HG02571 (cell line): Measurements from ENCODE around the gene FAM107B.

ENCODE experiments used
- ATAC-seq: cut with Tn5 transposase; IDR thresholded peaks from one replicate; pipeline ENCODE4 v1.9.1; 2021; ENCODE audit warnings: mild to moderate bottlenecking, moderate library complexity; ENCODE audit not compliant: unreplicated experiment

Gene FAM107B

DNA sequence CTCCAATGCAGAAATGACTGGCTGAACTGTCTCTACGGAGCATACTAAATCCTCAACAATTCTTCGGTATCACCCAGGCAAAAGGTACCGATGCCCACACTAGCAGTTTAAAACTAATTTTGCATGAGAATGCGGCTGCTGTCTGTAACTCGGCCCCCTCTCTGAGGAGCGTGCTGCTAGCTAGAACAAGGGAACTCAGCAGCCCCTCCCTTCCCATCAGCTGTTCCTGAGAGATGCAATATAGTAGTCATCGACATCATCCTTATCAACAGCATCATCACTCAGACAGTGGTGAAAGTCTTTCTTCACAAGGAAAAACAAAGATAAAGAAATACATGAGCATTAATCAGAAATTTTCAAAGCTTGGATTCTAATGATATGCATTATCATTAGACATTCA lies 254.9 kb downstream of the FAM107B start:
- no peak for ATAC-seq

DNA sequence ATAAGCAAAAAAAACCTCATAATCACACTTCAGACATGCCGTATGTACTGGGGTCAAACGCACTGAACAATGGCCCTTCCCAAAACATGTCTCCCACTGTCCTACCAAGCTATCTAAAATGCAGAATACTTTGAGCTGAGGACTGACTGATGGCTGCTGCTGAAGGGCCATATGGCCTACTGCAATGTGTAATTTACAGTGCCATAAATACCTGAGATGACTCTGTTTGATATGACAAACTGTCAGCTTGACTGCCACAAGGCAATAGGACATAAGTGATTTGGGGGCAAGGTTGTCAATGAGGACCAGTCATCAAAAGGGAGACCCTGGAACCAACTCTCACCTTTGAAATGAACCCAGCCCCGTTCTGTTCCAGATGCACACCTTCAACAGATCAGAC lies 256.5 kb downstream of the FAM107B start:
- ATAC-seq = no peak

DNA sequence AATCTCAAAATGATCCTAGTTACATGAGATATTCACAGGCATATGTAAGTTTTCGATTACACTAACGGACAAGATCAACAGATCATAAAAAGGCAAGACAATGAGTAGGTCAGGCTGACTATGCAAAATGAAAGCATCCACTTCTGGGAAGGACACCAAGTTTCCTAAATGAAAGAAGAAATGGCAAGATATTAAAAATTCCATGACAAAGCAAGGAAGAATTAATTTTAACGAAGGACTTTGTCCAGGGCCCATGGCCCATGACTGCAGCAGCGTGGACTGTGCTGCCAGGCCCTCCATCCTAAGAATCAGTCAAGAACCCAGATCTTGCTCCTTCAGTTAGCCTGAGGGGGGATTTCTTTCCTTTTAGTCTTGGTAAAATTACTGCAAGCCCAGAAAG lies 261.6 kb downstream of the FAM107B start:
- no peak for ATAC-seq

DNA sequence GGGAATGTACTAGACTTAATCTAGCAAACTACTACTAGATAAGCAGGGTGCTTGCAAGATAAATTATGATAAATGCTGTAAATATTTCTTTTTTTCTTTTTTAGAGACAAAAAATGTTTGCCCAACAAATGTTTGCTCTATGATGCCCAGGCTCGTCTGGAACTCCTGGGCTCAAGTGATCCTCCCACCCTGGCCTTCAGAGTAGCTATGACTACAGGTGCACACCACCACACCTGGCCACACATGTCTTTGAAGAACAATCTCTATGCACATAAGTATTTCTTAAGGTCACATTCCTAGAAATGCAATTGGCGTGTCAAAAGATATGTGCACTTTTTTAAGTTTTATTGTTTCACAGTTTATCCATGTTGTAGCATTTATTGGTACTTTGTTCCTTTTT lies 264.4 kb downstream of the FAM107B start:
- no peak for ATAC-seq

DNA sequence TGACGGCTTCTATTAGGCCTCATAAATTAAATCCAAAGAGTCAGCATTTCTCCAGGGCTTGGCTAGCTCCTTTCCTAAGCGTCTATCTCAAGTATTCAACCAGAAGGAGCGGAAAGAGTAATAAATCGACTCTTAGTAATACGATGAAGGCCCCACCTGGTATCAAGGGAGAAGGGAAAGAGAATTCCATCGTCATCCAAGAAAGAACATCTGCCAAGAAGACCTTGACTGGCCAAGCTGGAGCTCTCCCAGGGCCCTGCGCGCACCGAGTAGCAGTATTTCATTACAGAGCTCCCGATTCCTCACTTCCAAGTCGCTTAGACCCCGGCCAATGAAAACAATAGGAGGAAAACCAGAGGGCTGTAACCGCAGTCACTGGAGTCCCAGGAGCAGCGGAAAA lies 266.0 kb downstream of the FAM107B start:
- ATAC-seq = no peak

DNA sequence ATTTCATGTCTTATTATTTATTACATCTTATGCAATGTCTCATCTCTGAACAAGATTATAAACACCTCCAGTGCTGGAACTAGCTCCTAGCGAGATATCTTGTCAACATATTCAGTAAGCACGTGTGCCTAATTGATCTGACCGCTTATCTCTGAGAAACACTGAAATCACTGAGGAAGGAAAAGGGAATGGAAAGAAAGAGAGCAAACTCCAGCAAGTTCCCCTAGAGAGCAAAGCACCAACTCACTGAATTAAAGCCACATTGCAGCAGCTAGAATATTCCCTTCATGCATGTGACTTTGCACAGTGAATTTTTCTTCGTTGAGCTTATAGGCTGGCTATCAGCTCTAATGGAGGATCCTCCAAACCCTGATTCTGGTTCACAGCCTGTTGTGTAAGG lies 266.9 kb downstream of the FAM107B start:
- ATAC-seq = no peak

DNA sequence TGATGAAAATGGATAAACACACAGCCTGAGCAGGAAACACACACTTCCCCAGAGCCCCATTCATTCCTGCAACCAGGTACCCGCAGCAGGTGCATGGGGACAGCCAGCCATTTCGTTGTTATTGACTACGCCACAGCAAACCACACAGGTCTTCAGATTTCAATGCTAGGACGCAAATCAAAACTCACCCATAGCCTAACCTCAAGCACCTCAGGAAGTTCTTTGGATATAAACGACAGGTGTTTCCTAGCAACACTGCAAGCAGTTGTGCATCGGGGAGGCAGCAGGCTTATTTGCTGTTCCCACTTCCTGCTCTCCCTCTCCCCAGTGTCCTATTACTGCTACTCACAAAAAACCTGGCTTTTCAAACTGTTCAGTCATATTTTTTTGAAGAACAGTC lies 267.5 kb downstream of the FAM107B start:
- no peak for ATAC-seq

DNA sequence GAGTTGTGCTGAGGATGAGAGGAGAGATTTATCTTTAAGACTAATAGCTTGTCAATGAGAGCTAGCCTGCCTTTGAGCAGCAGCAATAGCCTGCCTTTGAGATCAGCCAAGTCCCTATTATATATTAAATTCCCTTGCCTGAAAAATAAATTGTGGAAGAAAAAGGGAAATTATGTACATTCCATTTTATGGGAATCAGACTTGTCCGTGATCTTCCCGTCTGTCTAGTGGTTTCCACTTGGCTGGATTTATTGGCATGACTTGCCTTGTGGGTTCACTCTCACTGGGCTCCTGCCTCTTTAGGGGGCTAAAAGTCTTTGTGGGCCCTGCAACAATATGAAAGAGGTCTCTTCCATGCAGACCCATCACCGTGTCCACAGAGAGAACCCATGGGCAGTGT lies 272.3 kb downstream of the FAM107B start:
- ATAC-seq = no peak

DNA sequence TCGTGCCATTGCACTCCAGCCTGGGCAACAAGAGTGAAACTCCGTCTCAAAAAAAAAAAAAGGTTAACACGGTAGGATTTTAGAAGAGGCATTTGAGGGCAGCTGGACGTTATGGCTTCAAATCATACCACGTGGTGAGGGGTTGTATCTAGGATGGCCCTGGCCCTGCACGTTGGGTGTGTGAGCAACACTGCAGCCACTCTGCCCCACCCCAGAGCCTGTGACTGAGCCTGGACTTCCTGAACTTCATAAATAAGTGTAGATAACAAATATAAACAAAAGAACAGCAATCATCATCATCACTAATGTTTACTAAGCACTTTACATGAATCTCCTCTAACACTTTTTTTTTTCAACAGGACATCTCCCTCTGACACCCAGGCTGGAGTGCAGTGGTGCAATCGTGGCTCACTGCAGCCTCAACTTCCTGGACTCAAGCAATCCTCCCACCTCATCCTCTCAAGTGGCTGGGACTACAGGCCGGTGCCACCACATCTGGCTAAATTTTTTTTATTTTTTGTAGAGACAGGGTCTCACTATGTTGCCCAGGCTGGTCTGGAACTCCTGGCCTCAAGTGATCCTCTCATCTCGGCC lies 274.4 kb downstream of the FAM107B start:
- ATAC-seq = no peak

DNA sequence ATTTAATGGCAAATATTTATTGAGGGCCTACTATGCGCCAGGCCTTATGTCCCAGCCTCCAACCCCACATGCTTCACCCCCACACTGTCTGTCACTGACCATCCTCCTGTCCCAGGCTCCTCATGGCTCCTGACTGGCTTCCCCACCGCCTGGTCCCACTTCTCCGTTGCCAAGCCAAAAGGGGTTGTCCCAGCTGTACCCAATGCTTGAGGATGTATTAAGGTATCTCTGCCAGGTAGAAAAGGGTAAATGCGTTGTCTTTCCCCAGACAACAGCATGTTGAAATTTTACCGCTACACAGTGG lies 275.1 kb downstream of the FAM107B start:
- ATAC-seq = no peak

DNA sequence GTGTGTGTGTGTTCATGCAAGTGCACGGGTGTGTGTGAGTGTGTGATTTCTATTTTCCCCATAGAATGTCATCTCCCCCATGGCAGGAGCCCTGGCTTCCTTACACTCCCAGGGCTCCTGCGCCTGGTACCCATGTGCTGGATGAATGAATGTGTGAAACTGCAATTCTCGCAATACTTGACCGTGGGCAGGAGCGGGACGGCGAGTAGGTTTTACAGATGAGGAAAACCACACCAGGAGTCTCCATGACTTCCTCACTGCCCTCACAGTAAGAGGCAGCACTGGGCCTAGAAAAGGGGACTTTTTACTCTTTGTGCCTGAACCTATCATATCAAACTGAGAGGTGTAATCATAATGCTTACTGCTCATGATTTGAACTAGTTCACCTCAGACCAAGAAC lies 276.4 kb downstream of the FAM107B start:
- ATAC-seq = no peak

DNA sequence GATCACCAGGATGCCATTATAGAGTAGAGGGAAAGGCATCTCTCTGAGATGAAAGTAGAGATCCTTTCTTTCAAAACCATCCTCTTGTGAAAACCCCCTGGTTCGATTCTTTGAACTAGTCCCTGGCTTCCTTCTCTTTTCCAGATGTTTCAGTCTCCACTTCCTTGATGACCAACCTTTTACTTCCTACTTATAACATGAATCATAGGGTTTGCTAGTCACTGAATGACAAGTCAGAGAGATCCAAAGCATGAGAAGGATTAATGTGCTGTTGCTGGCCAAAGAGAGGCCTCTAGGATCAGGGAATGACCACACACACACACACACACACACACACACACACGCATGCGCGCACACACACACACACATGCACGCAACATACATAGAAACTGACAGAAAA lies 282.9 kb downstream of the FAM107B start:
- ATAC-seq = no peak

DNA sequence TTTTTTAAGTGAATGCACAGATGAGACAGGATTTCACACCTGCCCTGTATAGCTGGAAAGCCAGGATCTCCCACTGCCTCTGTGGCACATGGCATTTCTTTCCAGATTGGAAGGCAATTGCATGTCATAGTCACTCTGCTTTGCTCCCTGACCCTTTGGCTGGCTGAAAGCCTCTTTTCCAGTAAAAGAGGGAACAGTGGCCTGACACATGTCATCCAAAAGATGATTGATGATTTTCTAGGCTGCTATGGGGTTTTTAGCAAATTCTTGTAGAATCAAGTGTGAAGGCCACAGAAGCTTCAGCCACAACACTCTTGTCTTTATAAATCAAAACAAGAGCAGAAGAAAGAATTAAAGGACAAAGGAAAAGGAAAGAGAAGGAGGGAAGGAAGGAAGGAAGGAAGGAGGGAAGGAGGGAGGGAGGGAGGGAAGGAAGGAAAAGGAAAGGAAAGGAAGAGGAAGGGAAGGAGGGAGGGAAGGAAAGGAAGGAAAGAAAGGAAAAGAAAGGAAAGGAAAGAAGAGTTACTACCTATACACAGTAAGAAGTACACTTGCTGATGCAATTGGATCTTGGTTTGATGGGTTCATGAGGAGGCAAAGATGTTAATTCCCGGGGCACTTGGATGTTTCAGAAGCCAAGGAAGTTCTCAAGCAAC lies 285.0 kb downstream of the FAM107B start:
- no peak for ATAC-seq

DNA sequence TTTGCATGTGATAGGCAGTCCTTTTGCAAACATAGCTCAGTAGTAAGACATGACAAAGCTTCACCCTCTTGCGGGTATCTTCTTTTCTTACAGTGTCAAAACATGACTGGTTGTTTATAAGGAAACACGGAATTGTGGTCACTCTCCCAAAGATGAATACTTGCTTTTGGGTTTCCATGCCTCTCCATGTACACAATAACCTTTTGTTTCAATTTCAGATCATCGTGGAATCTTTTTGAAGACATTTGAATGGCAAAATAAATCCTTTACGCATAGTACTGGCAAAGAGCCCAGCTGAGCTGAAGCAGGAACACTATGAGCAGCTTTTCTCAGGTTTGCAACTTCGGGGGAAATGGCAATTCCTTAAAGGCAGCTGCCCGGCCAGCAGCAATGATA lies 287.2 kb downstream of the FAM107B start:
- ATAC-seq = no peak

DNA sequence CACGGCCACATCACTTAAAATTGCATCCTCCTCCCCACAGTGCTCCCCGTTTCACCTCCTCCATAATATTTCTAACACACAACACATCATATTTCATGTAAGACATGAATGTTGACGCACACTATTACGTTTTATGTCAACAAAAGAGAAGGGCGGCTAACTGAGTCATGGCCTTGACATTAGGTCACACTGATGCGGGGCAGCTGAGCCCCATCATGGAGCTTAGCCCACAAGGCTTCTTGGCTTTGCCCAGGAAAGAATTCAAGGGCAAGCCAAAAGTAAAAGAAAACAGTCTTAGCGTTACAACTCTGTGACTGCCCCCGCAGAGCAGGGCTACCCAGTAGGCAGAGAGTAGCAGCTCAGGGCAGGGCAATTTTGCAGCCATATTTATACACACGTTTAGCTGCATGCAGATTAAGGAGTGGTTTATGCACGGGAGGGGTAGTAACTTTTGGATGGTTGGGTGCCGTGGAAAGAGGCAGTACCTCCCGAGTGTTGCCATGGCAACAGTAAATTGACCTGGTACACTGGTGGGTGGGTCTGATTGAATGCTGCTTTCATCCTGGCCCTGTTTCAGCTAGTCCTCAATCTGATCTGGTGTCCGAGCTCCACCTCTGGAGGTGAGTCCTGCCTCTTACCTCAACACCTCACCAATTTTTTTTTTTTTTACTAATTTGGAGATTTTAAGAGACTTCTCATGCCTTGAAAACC lies 287.8 kb downstream of the FAM107B start:
- no peak for ATAC-seq

DNA sequence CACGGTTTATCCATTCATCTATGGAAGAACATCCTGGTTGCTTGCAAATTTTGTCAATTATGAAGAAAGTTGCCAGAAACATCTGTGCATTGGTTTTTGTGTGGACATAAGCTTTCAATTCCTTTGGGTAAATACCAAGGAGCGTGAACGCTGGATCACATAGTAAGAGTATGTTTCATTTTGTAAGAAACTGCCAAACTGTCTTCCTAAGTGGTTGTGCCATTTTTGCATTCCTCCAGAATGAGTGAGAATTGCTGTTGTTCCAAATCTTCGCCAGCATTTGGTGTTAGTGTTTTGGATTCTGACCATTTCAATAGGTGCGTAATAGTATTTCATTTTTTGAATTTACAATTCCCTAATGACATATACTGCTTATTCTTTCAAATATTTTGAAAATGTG lies 288.7 kb downstream of the FAM107B start:
- ATAC-seq = no peak

DNA sequence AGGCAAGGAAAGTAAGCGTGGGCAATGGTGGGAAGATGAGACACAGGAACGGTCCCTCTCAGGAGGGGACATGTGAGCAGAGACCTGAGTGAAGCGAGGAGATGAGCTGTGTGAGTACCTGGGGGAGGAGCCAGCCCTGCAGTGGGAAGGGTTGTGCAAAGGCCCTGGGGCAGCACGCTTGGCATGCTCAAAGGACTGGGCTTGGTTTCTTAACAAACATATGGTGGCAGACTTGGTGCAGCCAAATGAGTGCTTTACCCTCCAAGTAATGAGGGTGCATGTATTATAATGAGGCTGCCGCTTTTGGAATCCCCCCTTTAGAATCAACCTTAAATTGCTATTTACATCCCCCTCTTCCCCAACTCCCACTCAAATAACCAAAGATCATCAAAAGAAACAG lies 291.3 kb downstream of the FAM107B start:
- no peak for ATAC-seq

DNA sequence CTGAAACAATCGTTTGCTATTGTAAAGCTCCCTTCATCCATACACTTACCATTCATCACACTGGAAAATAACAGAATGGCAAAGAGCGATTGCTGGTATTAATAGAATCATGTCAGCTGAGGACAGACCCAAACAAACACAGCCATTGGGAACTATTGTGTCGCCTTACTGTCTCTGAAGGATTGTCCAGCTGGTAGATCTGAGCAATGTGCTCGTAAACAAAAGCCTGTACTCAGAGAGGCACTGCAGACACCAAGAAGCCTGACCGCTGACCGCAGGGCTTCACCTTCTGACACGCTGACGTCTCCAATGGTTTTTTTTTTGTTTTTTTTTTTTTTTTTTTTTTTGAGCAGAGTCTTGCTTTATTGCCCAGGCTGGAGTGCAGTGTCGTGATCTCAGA lies 292.9 kb downstream of the FAM107B start:
- no peak for ATAC-seq

DNA sequence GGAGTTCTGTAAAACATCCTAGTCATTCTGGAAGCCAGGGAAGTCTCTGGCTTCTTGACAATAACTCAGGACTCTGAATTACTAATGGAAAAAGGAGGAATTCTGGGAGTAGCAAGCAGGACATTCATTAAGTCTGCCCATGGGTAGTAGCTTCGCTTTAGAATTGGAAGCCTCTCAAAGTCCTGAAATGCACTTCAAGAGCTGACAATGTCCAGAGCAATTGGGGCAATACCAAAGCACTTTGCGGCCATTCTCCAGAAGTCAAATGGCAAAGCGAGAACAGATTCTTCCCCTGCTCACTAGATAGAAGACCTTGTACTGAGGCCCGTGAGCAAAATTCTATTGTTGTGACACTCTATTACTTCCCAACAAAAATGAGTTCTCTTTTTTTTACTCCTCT lies 293.7 kb downstream of the FAM107B start:
- ATAC-seq = no peak

DNA sequence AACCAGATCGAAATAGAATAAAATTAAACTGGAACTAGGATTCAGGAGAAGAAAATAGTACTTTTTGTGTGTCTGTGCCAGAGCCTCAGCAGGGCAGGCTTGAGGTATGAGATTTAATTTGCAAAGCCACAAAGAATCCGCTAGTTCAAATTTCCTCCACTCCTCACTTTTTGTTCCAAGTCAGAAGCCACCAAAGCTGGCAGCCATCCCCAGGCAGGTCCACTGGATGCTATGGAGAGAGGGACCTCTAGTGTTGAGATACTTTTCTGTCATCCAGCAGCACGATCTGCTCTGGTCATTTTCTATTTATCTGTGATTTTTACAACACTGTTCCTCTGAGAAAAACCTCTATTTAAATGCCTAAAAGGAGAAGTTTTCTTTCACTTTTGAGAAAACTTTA lies 296.1 kb downstream of the FAM107B start:
- ATAC-seq = no peak

DNA sequence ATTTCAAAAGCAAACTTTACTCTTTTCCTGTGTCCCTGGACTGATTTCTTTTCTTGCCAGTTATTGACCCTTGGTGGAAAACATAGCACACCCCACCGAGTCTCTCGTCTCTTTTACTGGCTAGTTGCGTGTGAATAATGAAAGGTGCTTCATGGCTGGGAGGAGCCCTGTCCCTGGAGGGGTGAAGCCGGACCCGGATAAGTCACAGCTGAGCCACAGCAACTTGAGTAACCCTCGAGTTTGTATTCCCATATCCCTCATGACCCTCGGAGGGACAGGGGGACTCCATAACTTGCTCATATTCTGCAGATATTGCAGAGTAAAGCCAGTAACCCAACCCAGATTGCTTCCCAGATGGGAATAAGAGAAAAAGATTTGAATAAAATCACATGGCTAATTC lies 296.5 kb downstream of the FAM107B start:
- ATAC-seq = no peak

DNA sequence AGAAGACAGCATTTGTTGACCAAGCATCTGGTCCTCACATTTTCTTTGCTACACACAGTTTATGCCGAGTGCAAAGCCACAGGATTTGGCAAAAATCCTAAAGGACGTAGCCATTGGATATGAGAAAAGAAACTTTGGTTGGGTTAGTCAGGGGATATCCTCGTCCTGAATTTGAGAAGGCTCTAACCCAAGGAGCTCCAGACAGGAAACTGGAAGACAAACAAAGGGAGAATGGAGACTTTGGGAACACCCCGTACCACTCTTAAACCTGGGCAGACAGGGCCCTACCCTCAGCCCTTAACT lies 297.3 kb downstream of the FAM107B start:
- ATAC-seq = no peak
